HepG2 (cell line): ENCODE measurements around the gene AP2B1. TPM values are rescaled to one million over a fixed set of nuclear protein-coding genes. Genes with fewer than 3 reads are reported as not detected.

Experiments used
- ATAC-seq: fragments of 200-7000 bp; cut with Tn5 transposase; 3 replicates; pipeline ENCODE4 v1.9.1; 2020; ENCODE audit warnings: mild to moderate bottlenecking, moderate library complexity
- BruUV-seq: library from RNA; stranded (reverse); fragments of 400-500 nt; replicated peaks from 2 replicates; lab custom pipeline; 2021; lab: Mats Ljungman, UMichigan
- CTCF ChIA-PET: fragments of 300-600 bp; formaldehyde crosslinking; extraction: SDS; loops from one replicate; lab custom pipeline; 2021; ENCODE audit warnings: low total read pairs, inconsistent platforms, low intra/inter-chr PET ratio; lab: Yijun Ruan, JAX
- POLR2A ChIA-PET: fragments of 350-600 bp; sonication (Branson Sonifier 250); formaldehyde crosslinking; loops from one replicate; lab custom pipeline; 2020; ENCODE audit warnings: antibody characterized with exemption, inconsistent platforms; lab: Yijun Ruan, JAX
- DNase-seq: peaks from one replicate; pipeline ENCODE4 v3.0.0-alpha.2; 2015; ENCODE audit warnings: low spot score
- FAIRE-seq: peaks from 3 replicates; lab custom pipeline; 2011; peaks lifted over from hg19 to GRCh38; lab: Jason Lieb, UNC
- H2AFZ ChIP-seq: one replicate; pipeline ENCODE4 v1.6.1; 2011; ENCODE audit warnings: low read length, inconsistent platforms
- H3K27ac ChIP-seq: fragments of 300-600 bp; 3 replicates; pipeline ENCODE4 v1.8.0; 2011; ENCODE audit warnings: mixed run types, mild to moderate bottlenecking, mixed read lengths, low read length, inconsistent platforms; ENCODE audit not compliant: insufficient read depth; ENCODE audit errors: extremely low read length
- H3K27me3 ChIP-seq, 2 experiments: fragments of 200-600 bp in 1 of 2; 2 replicates in 1 of 2; 3 replicates in 1 of 2; pipeline versions ENCODE4 v1.6.0 to v1.8.0; 2011; ENCODE audit warnings: low read length in 2 of 2, mild to moderate bottlenecking in 2 of 2, moderate library complexity in 2 of 2, inconsistent platforms in 1 of 2; ENCODE audit not compliant: insufficient read depth in 2 of 2, control insufficient read depth in 1 of 2
- H3K36me3 ChIP-seq, 2 experiments: fragments of 200-600 bp in 1 of 2; replicated peaks in 1 of 2; 2 replicates in 1 of 2; 3 replicates in 1 of 2; pipeline versions ENCODE4 v1.5.1 to v1.8.0; 2011; ENCODE audit warnings: low read length in 2 of 2, inconsistent platforms in 1 of 2; ENCODE audit not compliant: insufficient read depth in 2 of 2, control insufficient read depth in 1 of 2
- H3K4me1 ChIP-seq: 2 replicates; pipeline ENCODE4 v1.5.1; 2012; ENCODE audit warnings: low read length, inconsistent platforms; ENCODE audit not compliant: insufficient read depth
- H3K4me2 ChIP-seq: 2 replicates; pipeline ENCODE4 v1.6.0; 2011; ENCODE audit warnings: low read depth, low read length, inconsistent platforms
- H3K4me3 ChIP-seq, 3 experiments: fragments of 200-600 bp in 1 of 3; sonication (generic), shearing (Covaris generic) in 1 of 3; replicated peaks in 1 of 3; 2 replicates each; pipeline ENCODE4 v1.5.1; 2011 to 2016; ENCODE audit warnings: low read length in 3 of 3, inconsistent platforms in 2 of 3, low read depth in 2 of 3, mild to moderate bottlenecking in 2 of 3, control low read depth in 1 of 3, mixed read lengths in 1 of 3; ENCODE audit not compliant: insufficient read depth in 1 of 3
- H3K79me2 ChIP-seq: one replicate; pipeline ENCODE4 v1.6.1; 2011; ENCODE audit warnings: low read length, inconsistent platforms; ENCODE audit not compliant: insufficient read depth
- H3K9ac ChIP-seq: 2 replicates; pipeline ENCODE4 v1.6.0; 2011; ENCODE audit warnings: mild to moderate bottlenecking, low read depth, low read length, inconsistent platforms; ENCODE audit not compliant: insufficient read depth
- H3K9me3 ChIP-seq: 2 replicates; pipeline ENCODE4 v1.5.1; 2012; ENCODE audit warnings: mild to moderate bottlenecking, low read length
- H4K20me1 ChIP-seq: 2 replicates; pipeline ENCODE4 v1.6.0; 2011; ENCODE audit warnings: inconsistent platforms, mild to moderate bottlenecking, low read length, moderate library complexity; ENCODE audit not compliant: insufficient read depth
- IKZF5 ChIP-seq: IDR thresholded peaks from 2 replicates; pipeline ENCODE4 v1.6.1; 2018; ENCODE audit warnings: missing genetic modification reagents, mild to moderate bottlenecking, missing compliant biosample characterization
- LBX2 ChIP-seq: sonication (generic); formaldehyde crosslinking; IDR thresholded peaks from 2 replicates; pipeline ENCODE4 v1.5.0; 2020; ENCODE audit warnings: missing genetic modification reagents, mild to moderate bottlenecking, borderline replicate concordance
- MYC ChIP-seq: sonication (generic); formaldehyde crosslinking; IDR thresholded peaks from 2 replicates; pipeline ENCODE4 v1.9.0; 2021; ENCODE audit warnings: missing genetic modification reagents, borderline replicate concordance
- TBX2 ChIP-seq: sonication (generic); formaldehyde crosslinking; IDR thresholded peaks from 2 replicates; pipeline ENCODE4 v1.5.0; 2020; ENCODE audit warnings: missing genetic modification reagents, mild to moderate bottlenecking, borderline replicate concordance
- TFE3 ChIP-seq: IDR thresholded peaks from 2 replicates; pipeline ENCODE4 v1.6.1; 2016
- WGBS: methylation state at CpG from one replicate; pipeline ENCODE4 v1.1.6; 2017; ENCODE audit warnings: low lambda C conversion rate; 5-methylcytosine and 5-hydroxymethylcytosine counted together
- in situ Hi-C: cut with HindIII; loops from 2 replicates; pipeline ENCODE4 v1.10.0; 2017; ENCODE audit warnings: low pct_unique_long_range_greater_than_20kb; ENCODE audit not compliant: extremely low pct_ligation_motif_present
- intact Hi-C: fragments of 100-400 bp; cut with micrococcal nuclease; formaldehyde crosslinking; loops from one replicate; pipeline ENCODE4 v1.10.0; 2022; ENCODE audit not compliant: unreplicated experiment
- polyA plus RNA-seq, 8 experiments: library from polyadenylated mRNA; depleted of rRNA in 3 of 8; stranded (reverse) in 7 of 8; unstranded in 1 of 8; fragments of >200 nt; fragmentation: Illumina TruSeq in 4 of 8; extraction: Trizol in 4 of 8; gene quantifications; 2 replicates each; pipeline versions ENCODE4 v1.2.1 to v1.2.3, GENCODE V29; 2011 to 2016; ENCODE audit warnings: low read depth in 4 of 8, missing spikeins in 1 of 8, mixed read lengths in 1 of 8; ENCODE audit not compliant: insufficient read depth in 1 of 8
- total RNA-seq, 5 experiments: library from RNA; depleted of rRNA; stranded (reverse); fragments of >200 nt; fragmentation: Illumina TruSeq; extraction: Trizol; gene quantifications; 2 replicates each; pipeline ENCODE4 v1.2.3, GENCODE V29; 2016; ENCODE audit warnings: low read depth in 1 of 5

The AP2B1 gene
- total and polyA plus RNA-seq, 2 of the 13 experiments (the other 11 are each of a cell fraction or from before 2014, with no cell fraction given): 23.8 to 71.3 TPM

- 12% methylated on average over 8 of the region's 8 CpGs for WGBS
- H3K36me3 ChIP-seq: no peaks in the 10 kb centered on the region
- H3K27me3 ChIP-seq: 0 out of 5 replicates have a peak, but pooled peaks cover 0 to 3% of the 10 kb centered on the region in 2 experiments
- no peak for DNase-seq
- no peak overlapping the region for H3K9ac ChIP-seq
- H3K4me2 ChIP-seq: peak overlapping the region; percentile 74
- no TSS peak for BruUV-seq
- POLR2A ChIA-PET: no interaction called here
- intact Hi-C loops (no loop called here), in situ Hi-C loops (loop anchor here (25.0 kb wide), 1 partner anchor 1128 kb away; no protein-coding TSS in a partner anchor)
- H3K4me1 ChIP-seq: no peaks in the 10 kb centered on the region
- CTCF ChIA-PET: no interaction called here
- TF ChIP-seq TFE3 (CRISPR knock-in tag): no peak
- no peak for TF ChIP-seq IKZF5 (CRISPR knock-in tag)
- TF ChIP-seq TBX2: no peak
- TF ChIP-seq LBX2 (CRISPR knock-in tag): no peak
- no peak for TF ChIP-seq MYC (CRISPR knock-in tag)
- no peak for ATAC-seq
- no peak for FAIRE-seq
- H3K27ac ChIP-seq: no peak overlapping the region
- H2AFZ ChIP-seq: peak overlapping the region; percentile 63
- H3K4me3 ChIP-seq: peak overlapping the region in 2 of 3 experiments; percentile 27 to 42; a peak in 3 of 6 replicates
- H4K20me1 ChIP-seq: no peaks in the 10 kb centered on the region
- H3K9me3 ChIP-seq: no peaks in the 10 kb centered on the region
- H3K79me2 ChIP-seq: no peaks in the 10 kb centered on the region
Observed at GRCh38 chr17:35540589-35541404, 46.3 kb upstream of the AP2B1 start.
